ENCODE measurements around the gene ANP32B. TPM values are rescaled to one million over a fixed set of nuclear protein-coding genes. Genes with fewer than 3 reads are reported as not detected.
A peak's percentile ranks its signal among the peaks of the same experiment; 100 is the strongest.

Gene ANP32B
- total RNA-seq, 1 experiment from 2014 or later: 14.8 TPM

DNA sequence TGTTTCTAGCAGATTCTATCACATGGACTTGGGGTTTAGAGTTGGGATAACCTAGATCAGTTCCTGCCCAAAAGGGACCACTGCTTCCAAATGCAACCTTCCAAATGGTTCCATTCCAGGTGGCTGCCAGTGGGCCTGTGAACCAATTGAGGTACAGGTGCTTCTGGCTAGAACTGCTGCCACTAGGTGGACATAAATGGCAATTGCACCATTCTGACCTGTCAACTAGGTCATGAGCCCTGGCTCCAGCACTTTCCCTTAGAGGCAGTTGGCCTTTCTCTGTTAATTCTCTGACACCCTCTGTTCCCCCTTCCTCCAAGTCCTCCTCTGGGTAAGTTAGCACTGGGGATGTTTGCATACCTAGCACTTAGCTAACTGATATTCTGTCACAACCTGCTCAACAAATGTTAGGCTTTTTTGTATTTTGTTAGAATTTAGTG lies 28.6 kb upstream of the ANP32B start:
- no peak overlapping the region for H3K9ac ChIP-seq (ENCODE audit: low read length)
- H3K4me1 ChIP-seq (ENCODE audit: insufficient read depth, low read length): no peaks in the 10 kb centered on the region
- no peaks in the 10 kb centered on the region for H3K9me3 ChIP-seq (ENCODE audit: low read length)
- ChIA-PET CTCF (no interaction called here), POLR2A (ENCODE audit: unreplicated experiment) (no interaction called here)
- BruUV-seq (replicated peaks): no TSS peak
- no peak overlapping the region for H3K4me3 ChIP-seq (ENCODE audit: low read length)
- no peak overlapping the region for H3K4me2 ChIP-seq (ENCODE audit: low read length)
- DNase-seq (peak; percentile 57), ATAC-seq (peak; percentile 71)
- intact Hi-C loops (cut with micrococcal nuclease): loop anchor here (1.0 kb wide), 1 partner anchor 31 kb away; no protein-coding TSS in a partner anchor
- H3K9me2 ChIP-seq (replicated peaks; ENCODE audit: low read length): no peaks in the 10 kb centered on the region
- H3K79me2 ChIP-seq (ENCODE audit: low read length): no peaks in the 10 kb centered on the region
- H3K36me3 ChIP-seq (ENCODE audit: low read depth, low read length): no peaks in the 10 kb centered on the region
- TF ChIP-seq EZH2phosphoT487 (IDR thresholded peaks at IDR 0.05; ENCODE audit: borderline replicate concordance, low read length): no peak
- TF ChIP-seq, protein P1, sequence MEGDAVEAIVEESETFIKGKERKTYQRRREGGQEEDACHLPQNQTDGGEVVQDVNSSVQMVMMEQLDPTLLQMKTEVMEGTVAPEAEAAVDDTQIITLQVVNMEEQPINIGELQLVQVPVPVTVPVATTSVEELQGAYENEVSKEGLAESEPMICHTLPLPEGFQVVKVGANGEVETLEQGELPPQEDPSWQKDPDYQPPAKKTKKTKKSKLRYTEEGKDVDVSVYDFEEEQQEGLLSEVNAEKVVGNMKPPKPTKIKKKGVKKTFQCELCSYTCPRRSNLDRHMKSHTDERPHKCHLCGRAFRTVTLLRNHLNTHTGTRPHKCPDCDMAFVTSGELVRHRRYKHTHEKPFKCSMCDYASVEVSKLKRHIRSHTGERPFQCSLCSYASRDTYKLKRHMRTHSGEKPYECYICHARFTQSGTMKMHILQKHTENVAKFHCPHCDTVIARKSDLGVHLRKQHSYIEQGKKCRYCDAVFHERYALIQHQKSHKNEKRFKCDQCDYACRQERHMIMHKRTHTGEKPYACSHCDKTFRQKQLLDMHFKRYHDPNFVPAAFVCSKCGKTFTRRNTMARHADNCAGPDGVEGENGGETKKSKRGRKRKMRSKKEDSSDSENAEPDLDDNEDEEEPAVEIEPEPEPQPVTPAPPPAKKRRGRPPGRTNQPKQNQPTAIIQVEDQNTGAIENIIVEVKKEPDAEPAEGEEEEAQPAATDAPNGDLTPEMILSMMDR (conservative IDR thresholded peaks at IDR 0.05; ENCODE audit: low read depth, low read length): peak; percentile 70
- no peak for TF ChIP-seq EZH2 (IDR thresholded peaks at IDR 0.05; ENCODE audit: low read length, unreplicated experiment)
- H2AFZ ChIP-seq (ENCODE audit: low read length): no peak overlapping the region
- H4K20me1 ChIP-seq (ENCODE audit: low read length): no peaks in the 10 kb centered on the region
- no peaks in the 10 kb centered on the region for H3F3A ChIP-seq (ENCODE audit: low read length, unreplicated experiment)
- no peak overlapping the region for H3K27ac ChIP-seq (ENCODE audit: low read length)
- no peaks in the 10 kb centered on the region for H3K27me3 ChIP-seq (ENCODE audit: low read length)

DNA sequence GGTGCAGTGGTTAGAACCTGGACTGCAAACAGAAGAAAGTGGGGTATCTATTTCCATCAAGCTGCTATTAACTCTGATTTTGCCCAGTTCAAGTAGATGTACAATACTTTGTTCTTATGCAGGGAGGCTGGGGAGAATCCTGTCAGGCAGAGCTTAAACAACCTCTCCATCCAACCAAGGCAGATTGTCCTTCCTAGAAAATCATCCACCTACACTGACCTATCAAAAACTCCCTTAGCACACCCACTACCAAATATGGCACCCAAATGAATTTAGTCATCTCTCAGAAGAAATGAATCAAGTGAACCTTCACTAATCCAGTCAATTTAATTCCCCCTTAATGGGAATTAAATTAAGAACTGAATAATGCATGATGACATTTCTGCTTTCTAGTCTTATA lies 26.8 kb upstream of the ANP32B start:
- TF ChIP-seq, protein P1 (conservative IDR thresholded peaks at IDR 0.05; ENCODE audit: low read depth, low read length): no peak
- TF ChIP-seq EZH2phosphoT487 (IDR thresholded peaks at IDR 0.05; ENCODE audit: borderline replicate concordance, low read length) (no peak), EZH2 (IDR thresholded peaks at IDR 0.05; ENCODE audit: low read length, unreplicated experiment) (no peak)
- Histone ChIP-seq H3K27me3 (ENCODE audit: low read length) (no peaks in the 10 kb centered on the region), H4K20me1 (ENCODE audit: low read length) (no peaks in the 10 kb centered on the region), H3K4me2 (ENCODE audit: low read length) (no peak overlapping the region), H3K9ac (ENCODE audit: low read length) (no peak overlapping the region), H3K9me3 (ENCODE audit: low read length) (no peaks in the 10 kb centered on the region), H3K79me2 (ENCODE audit: low read length) (no peaks in the 10 kb centered on the region), H3K27ac (ENCODE audit: low read length) (no peak overlapping the region), H3K9me2 (replicated peaks; ENCODE audit: low read length) (no peaks in the 10 kb centered on the region), H3F3A (ENCODE audit: low read length, unreplicated experiment) (no peaks in the 10 kb centered on the region), H3K4me1 (ENCODE audit: insufficient read depth, low read length) (no peaks in the 10 kb centered on the region), H3K4me3 (ENCODE audit: low read length) (no peak overlapping the region), H2AFZ (ENCODE audit: low read length) (no peak overlapping the region), H3K36me3 (ENCODE audit: low read depth, low read length) (no peaks in the 10 kb centered on the region)
- no TSS peak for BruUV-seq (replicated peaks)
- ATAC-seq: no peak
- ChIA-PET POLR2A (ENCODE audit: unreplicated experiment) (no interaction called here), CTCF (interaction anchor here (0.6 kb wide), 1 partner anchor 17 kb away, joined by 5 read pairs; no protein-coding TSS in a partner anchor)
- intact Hi-C loops (cut with micrococcal nuclease): no loop called here
- no peak for DNase-seq

DNA sequence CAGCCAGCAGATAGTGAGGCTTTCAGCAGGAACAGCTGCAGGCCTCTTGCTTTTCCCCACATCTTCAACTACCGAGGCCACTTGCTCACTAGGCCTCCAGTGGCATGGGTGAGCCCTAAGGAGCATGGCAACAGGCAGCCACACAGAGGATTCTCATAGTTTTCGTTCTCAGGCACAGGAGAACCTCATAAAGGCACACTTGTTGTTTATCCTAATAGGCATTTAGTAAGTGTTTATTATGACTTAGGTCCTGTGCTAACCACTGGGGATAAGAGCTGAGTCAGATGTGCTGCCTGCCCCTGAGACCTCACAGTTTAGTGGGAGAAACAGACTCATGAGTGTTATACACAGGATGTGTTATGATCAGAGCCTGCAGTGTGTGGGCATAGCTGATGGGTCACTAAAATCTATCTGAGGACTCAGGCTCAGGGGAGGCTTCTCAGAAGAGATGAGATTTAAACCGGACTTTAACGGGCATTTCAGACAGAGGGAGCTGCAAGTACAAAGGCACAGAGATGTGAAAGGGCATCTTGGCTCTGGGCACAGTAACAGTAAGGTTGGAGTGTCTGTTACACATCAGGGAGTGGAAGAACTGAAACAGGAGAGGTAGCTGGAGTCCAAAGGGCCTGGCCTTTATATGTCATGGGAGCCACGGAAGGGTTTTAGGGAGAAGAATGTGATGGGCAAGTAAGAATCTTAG lies 24.2 kb upstream of the ANP32B start:
- intact Hi-C loops (cut with micrococcal nuclease): no loop called here
- H3K9me3 ChIP-seq (ENCODE audit: low read length): no peaks in the 10 kb centered on the region
- ChIA-PET CTCF (no interaction called here), POLR2A (ENCODE audit: unreplicated experiment) (no interaction called here)
- H3K27ac ChIP-seq (ENCODE audit: low read length): no peak overlapping the region
- no peak overlapping the region for H3K9ac ChIP-seq (ENCODE audit: low read length)
- H2AFZ ChIP-seq (ENCODE audit: low read length): no peak overlapping the region
- ATAC-seq (peak; percentile 31; the same call in 1 of the 2 replicates), DNase-seq (no peak)
- H3K27me3 ChIP-seq (ENCODE audit: low read length): no peaks in the 10 kb centered on the region
- no peak overlapping the region for H3K4me2 ChIP-seq (ENCODE audit: low read length)
- H3K4me1 ChIP-seq (ENCODE audit: insufficient read depth, low read length): no peaks in the 10 kb centered on the region
- H3K36me3 ChIP-seq (ENCODE audit: low read depth, low read length): no peaks in the 10 kb centered on the region
- no peaks in the 10 kb centered on the region for H3K79me2 ChIP-seq (ENCODE audit: low read length)
- no peaks in the 10 kb centered on the region for H3K9me2 ChIP-seq (replicated peaks; ENCODE audit: low read length)
- BruUV-seq (replicated peaks): no TSS peak
- no peak for TF ChIP-seq EZH2phosphoT487 (IDR thresholded peaks at IDR 0.05; ENCODE audit: borderline replicate concordance, low read length)
- no peak for TF ChIP-seq EZH2 (IDR thresholded peaks at IDR 0.05; ENCODE audit: low read length, unreplicated experiment)
- TF ChIP-seq, protein P1 (conservative IDR thresholded peaks at IDR 0.05; ENCODE audit: low read depth, low read length): no peak
- H3F3A ChIP-seq (ENCODE audit: low read length, unreplicated experiment): no peaks in the 10 kb centered on the region
- H3K4me3 ChIP-seq (ENCODE audit: low read length): no peak overlapping the region
- no peaks in the 10 kb centered on the region for H4K20me1 ChIP-seq (ENCODE audit: low read length)
